A549 (cell line): ENCODE data around the gene ACTR8. TPM values are rescaled to one million over a fixed set of nuclear protein-coding genes. Genes with fewer than 3 reads are reported as not detected.

ENCODE experiments used
- ATAC-seq, 2 experiments: fragments of 200-7000 bp in 1 of 2; fragments of >200 bp in 1 of 2; cut with Nextera tagmentation in 1 of 2; cut with Tn5 transposase in 1 of 2; 3 replicates each; pipeline versions ENCODE4 v1.8.0 to v1.9.1; 2018 to 2020; ENCODE audit warnings: mild to moderate bottlenecking in 1 of 2, moderate library complexity in 1 of 2
- CTCF ChIA-PET: fragments of 300-600 bp; sonication (Branson Sonifier 250); formaldehyde crosslinking; extraction: SDS; loops from one replicate; lab custom pipeline; 2021; ENCODE audit warnings: antibody characterized with exemption, inconsistent platforms; lab: Yijun Ruan, JAX
- POLR2A ChIA-PET: fragments of 350-600 bp; formaldehyde crosslinking; extraction: SDS; loops from one replicate; lab custom pipeline; 2021; ENCODE audit warnings: antibody characterized with exemption, inconsistent platforms; lab: Yijun Ruan, JAX
- DNase-seq, 2 experiments: peaks; one replicate each; pipeline versions ENCODE4 v3.0.0 to v3.0.0-alpha.2; 2011 to 2016; ENCODE audit warnings: low read depth in 1 of 2, low spot score in 1 of 2
- FAIRE-seq: peaks from 2 replicates; lab custom pipeline; 2011; peaks lifted over from hg19 to GRCh38; lab: Jason Lieb, UNC
- H3K27ac ChIP-seq, 2 experiments: fragments of >200 bp; sonication (Bioruptor Twin); formaldehyde crosslinking; 3 replicates each; pipeline ENCODE4 v1.5.1; 2016 to 2017
- H3K4me1 ChIP-seq: fragments of >200 bp; sonication (Bioruptor Twin); formaldehyde crosslinking; 3 replicates; pipeline ENCODE4 v1.6.1; 2016
- H3K4me2 ChIP-seq: fragments of >200 bp; sonication (Bioruptor Twin); formaldehyde crosslinking; 3 replicates; pipeline ENCODE4 v1.6.1; 2016
- H3K4me3 ChIP-seq: fragments of >200 bp; sonication (Bioruptor Twin); formaldehyde crosslinking; 3 replicates; pipeline ENCODE4 v1.5.1; 2016
- H3K9me3 ChIP-seq: fragments of >200 bp; sonication (Bioruptor Twin); formaldehyde crosslinking; 3 replicates; pipeline ENCODE4 v1.6.1; 2016
- BCL3 ChIP-seq: fragments of >200 bp; sonication (Bioruptor Twin); formaldehyde crosslinking; IDR thresholded peaks from 3 replicates; pipeline ENCODE4 v1.6.1; 2016
- E2F6 ChIP-seq: IDR thresholded peaks from 2 replicates; pipeline ENCODE4 v1.6.1; 2012; ENCODE audit warnings: low read depth, borderline replicate concordance
- EHMT2 ChIP-seq: fragments of 200-600 bp; sonication (generic); IDR thresholded peaks from 2 replicates; pipeline ENCODE4 v1.6.1; 2016; ENCODE audit warnings: antibody characterized with exemption, low read depth, mild to moderate bottlenecking, moderate library complexity
- EP300 ChIP-seq, 2 experiments: fragments of >200 bp; sonication (Bioruptor Twin); formaldehyde crosslinking; IDR thresholded peaks; 2 replicates in 1 of 2; 3 replicates in 1 of 2; pipeline ENCODE4 v1.6.1; 2016 to 2017
- FOSB ChIP-seq: fragments of 250-450 bp; sonication (Bioruptor Pico); IDR thresholded peaks from 2 replicates; pipeline ENCODE4 v1.5.0; 2020; ENCODE audit warnings: mild to moderate bottlenecking, moderate library complexity
- FOXS1 ChIP-seq: fragments of 250-450 bp; sonication (Bioruptor Pico); IDR thresholded peaks from 2 replicates; pipeline ENCODE4 v1.5.0; 2020; ENCODE audit warnings: mild to moderate bottlenecking, moderate library complexity
- GATA3 ChIP-seq: IDR thresholded peaks from 2 replicates; pipeline ENCODE4 v1.6.1; 2012; ENCODE audit warnings: borderline replicate concordance
- HDAC2 ChIP-seq: fragments of 200-600 bp; sonication (generic); IDR thresholded peaks from 2 replicates; pipeline ENCODE4 v1.6.1; 2016
- HES2 ChIP-seq: fragments of >200 bp; sonication (Bioruptor Twin); formaldehyde crosslinking; IDR thresholded peaks from 2 replicates; pipeline ENCODE4 v1.6.1; 2016
- HMGXB4 ChIP-seq: fragments of 250-450 bp; sonication (Bioruptor Pico); IDR thresholded peaks from 2 replicates; pipeline ENCODE4 v1.5.0; 2021; ENCODE audit warnings: mild to moderate bottlenecking, moderate library complexity, borderline replicate concordance
- HOXA7 ChIP-seq: fragments of 250-450 bp; sonication (Bioruptor Pico); IDR thresholded peaks from 2 replicates; pipeline ENCODE4 v1.5.0; 2020; ENCODE audit warnings: mild to moderate bottlenecking, moderate library complexity
- HOXB13 ChIP-seq: fragments of 250-450 bp; sonication (Bioruptor Pico); IDR thresholded peaks from 2 replicates; pipeline ENCODE4 v1.5.0; 2020; ENCODE audit warnings: low read depth, mild to moderate bottlenecking, moderate library complexity
- HOXB5 ChIP-seq: fragments of 250-450 bp; sonication (Bioruptor Pico); IDR thresholded peaks from 2 replicates; pipeline ENCODE4 v1.5.0; 2020; ENCODE audit warnings: mild to moderate bottlenecking, moderate library complexity
- JUN ChIP-seq, 2 experiments: fragments of >200 bp; sonication (Bioruptor Twin); formaldehyde crosslinking; IDR thresholded peaks; 2 replicates in 1 of 2; 3 replicates in 1 of 2; pipeline ENCODE4 v1.6.1; 2016 to 2017
- KDM1A ChIP-seq: fragments of 200-600 bp; sonication (generic); IDR thresholded peaks from 2 replicates; pipeline ENCODE4 v1.6.1; 2016; ENCODE audit warnings: low read depth, mild to moderate bottlenecking
- KDM5A ChIP-seq: fragments of 200-600 bp; sonication (generic); IDR thresholded peaks from 2 replicates; pipeline ENCODE4 v1.6.1; 2016; ENCODE audit warnings: antibody characterized with exemption, mild to moderate bottlenecking
- MYC ChIP-seq: IDR thresholded peaks from 2 replicates; pipeline ENCODE4 v1.6.1; 2012; ENCODE audit warnings: mild to moderate bottlenecking, inconsistent platforms, low read length, improper control_type of control experiment, borderline replicate concordance
- NFE2L2 ChIP-seq: fragments of 150-350 bp; conservative IDR thresholded peaks from 2 replicates; pipeline ENCODE4 v1.6.1; 2014; ENCODE audit warnings: low read length
- NPAS2 ChIP-seq: fragments of 250-450 bp; sonication (Bioruptor Pico); IDR thresholded peaks from 2 replicates; pipeline ENCODE4 v1.8.0; 2022; ENCODE audit warnings: mild to moderate bottlenecking, moderate library complexity, borderline replicate concordance
- NR3C1 ChIP-seq: fragments of >200 bp; sonication (Bioruptor Twin); formaldehyde crosslinking; IDR thresholded peaks from 3 replicates; pipeline ENCODE4 v1.6.1; 2017
- PBX3 ChIP-seq: IDR thresholded peaks from 2 replicates; pipeline ENCODE4 v1.6.1; 2012
- PHF8 ChIP-seq: fragments of 200-600 bp; sonication (generic); IDR thresholded peaks from 2 replicates; pipeline ENCODE4 v1.6.1; 2016; ENCODE audit warnings: low read depth, mild to moderate bottlenecking, antibody characterized with exemption, moderate library complexity, borderline replicate concordance
- RARB ChIP-seq: fragments of 250-450 bp; sonication (Bioruptor Pico); IDR thresholded peaks from 2 replicates; pipeline ENCODE4 v1.8.0; 2021; ENCODE audit warnings: mild to moderate bottlenecking, moderate library complexity
- RCOR1 ChIP-seq: fragments of 150-350 bp; IDR thresholded peaks from 2 replicates; pipeline ENCODE4 v1.6.1; 2014; ENCODE audit warnings: antibody characterized with exemption, low read length, low read depth
- SMC3 ChIP-seq: fragments of >200 bp; sonication (Bioruptor Twin); formaldehyde crosslinking; IDR thresholded peaks from 3 replicates; pipeline ENCODE4 v1.6.1; 2018; ENCODE audit warnings: inconsistent platforms
- SREBF2 ChIP-seq: fragments of 450-650 bp; IDR thresholded peaks from 2 replicates; pipeline ENCODE4 v1.6.1; 2014; ENCODE audit warnings: mild to moderate bottlenecking, moderate library complexity
- TFCP2L1 ChIP-seq: fragments of 250-450 bp; sonication (Bioruptor Pico); IDR thresholded peaks from 2 replicates; pipeline ENCODE4 v1.5.0; 2021; ENCODE audit warnings: mild to moderate bottlenecking
- TP53 ChIP-seq: fragments of 250-450 bp; sonication (Bioruptor Pico); IDR thresholded peaks from 2 replicates; pipeline ENCODE4 v1.5.0; 2021; ENCODE audit warnings: mild to moderate bottlenecking, moderate library complexity
- ZC3H11A ChIP-seq: fragments of 450-650 bp; IDR thresholded peaks from 2 replicates; pipeline ENCODE4 v1.6.1; 2014; ENCODE audit warnings: antibody characterized with exemption, mild to moderate bottlenecking
- ZFP36 ChIP-seq: fragments of 450-650 bp; IDR thresholded peaks from 2 replicates; pipeline ENCODE4 v1.6.1; 2014; ENCODE audit warnings: borderline replicate concordance; ENCODE audit not compliant: partially characterized antibody
- ZNF302 ChIP-seq: fragments of 250-450 bp; sonication (Bioruptor Pico); IDR thresholded peaks from 2 replicates; pipeline ENCODE4 v1.9.0; 2021; ENCODE audit warnings: inconsistent platforms, mild to moderate bottlenecking, moderate library complexity
- WGBS: methylation state at CpG from one replicate; pipeline ENCODE4 v1.1.6; 2017; ENCODE audit errors: missing lambda C conversion rate; 5-methylcytosine and 5-hydroxymethylcytosine counted together
- polyA plus RNA-seq, 4 experiments: library from polyadenylated mRNA; depleted of rRNA in 3 of 4; stranded (reverse); fragments of >200 nt; fragmentation: RNase III in 1 of 4; extraction: RNeasy Plus Mini Kit Qiagen cat#74134 plus additional on column Dnase treatment in 1 of 4; gene quantifications; 2 replicates in 3 of 4; 3 replicates in 1 of 4; pipeline ENCODE4 v1.2.3, GENCODE V29; 2011 to 2017

ACTR8 gene
- polyA plus RNA-seq, 2 of the 4 experiments (the other 2 are of a cell fraction) = 12.8 to 19.4 TPM

GRCh38 chr3:53833700-53834099 lies 48.3 kb downstream of the ACTR8 start:
- TF ChIP-seq FOSB (CRISPR knock-in tag) (no peak), BCL3 (no peak), NFE2L2 (no peak), HOXB5 (CRISPR knock-in tag) (no peak), HES2 (no peak), RARB (CRISPR knock-in tag) (no peak), TP53 (CRISPR knock-in tag) (no peak), TFCP2L1 (CRISPR knock-in tag) (no peak), JUN (IDR thresholded peaks at IDR 0.05) (no peak), RCOR1 (no peak)
- ChIA-PET CTCF (no interaction called here), POLR2A (no interaction called here)
- H3K4me2 ChIP-seq = no peak overlapping the region
- H3K27ac ChIP-seq = no peak overlapping the region
- no peaks in the 10 kb centered on the region for H3K9me3 ChIP-seq
- FAIRE-seq = no peak
- no peak for ATAC-seq
- DNase-seq = no peak
- no peaks in the 10 kb centered on the region for H3K4me1 ChIP-seq
- H3K4me3 ChIP-seq = no peak overlapping the region
- WGBS = 92% methylated on average over 4 of the region's 5 CpGs

GRCh38 chr3:53833053-53833645 lies 48.8 kb downstream of the ACTR8 start:
- H3K9me3 ChIP-seq = no peaks in the 10 kb centered on the region
- H3K4me3 ChIP-seq = no peak overlapping the region
- H3K27ac ChIP-seq = no peak overlapping the region
- no peak for FAIRE-seq
- no peak overlapping the region for H3K4me2 ChIP-seq
- TF ChIP-seq KDM5A (no peak), SREBF2 (no peak), PHF8 (no peak), FOXS1 (CRISPR knock-in tag) (no peak), KDM1A (no peak), NR3C1 (no peak), TFCP2L1 (CRISPR knock-in tag) (no peak), ZFP36 (no peak), PBX3 (no peak), SMC3 (no peak), E2F6 (no peak)
- 94% methylated on average over 8 of the region's 9 CpGs for WGBS
- DNase-seq = no peak
- no peaks in the 10 kb centered on the region for H3K4me1 ChIP-seq
- no peak for ATAC-seq
- CTCF ChIA-PET = no interaction called here
- POLR2A ChIA-PET = no interaction called here

- no peak for FAIRE-seq
- POLR2A ChIA-PET = no interaction called here
Observed at GRCh38 chr3:53830944-53831343, 51.0 kb downstream of the ACTR8 start.

More at GRCh38 chr3:53830944-53831343, 51.0 kb downstream of the ACTR8 start:
- ATAC-seq (no peak), DNase-seq (no peak)
- H3K4me3 ChIP-seq = no peak overlapping the region
- no peaks in the 10 kb centered on the region for H3K4me1 ChIP-seq
- H3K9me3 ChIP-seq = no peaks in the 10 kb centered on the region
- TF ChIP-seq RARB (CRISPR knock-in tag) (no peak), HMGXB4 (CRISPR knock-in tag) (no peak), GATA3 (no peak), EP300 (IDR thresholded peaks at IDR 0.05) (no peak), JUN (IDR thresholded peaks at IDR 0.05) (no peak), ZNF302 (CRISPR knock-in tag) (no peak), PHF8 (no peak), HDAC2 (no peak), MYC (no peak), HOXB13 (CRISPR knock-in tag) (no peak), NPAS2 (CRISPR knock-in tag) (no peak), HOXA7 (CRISPR knock-in tag) (no peak), ZC3H11A (no peak), NR3C1 (no peak), EHMT2 (no peak), SMC3 (no peak)
- TF ChIP-seq, all 56 proteins: peak for 0
- Histone ChIP-seq H3K4me2 (no peak overlapping the region), H3K27ac (no peak overlapping the region)
- 75% methylated on average over 4 of the region's 6 CpGs for WGBS
- CTCF ChIA-PET = no interaction called here
